GM12878 (cell line): Measurements from ENCODE around the gene UQCR11. TPM values are rescaled to one million over a fixed set of nuclear protein-coding genes. Genes with fewer than 3 reads are reported as not detected.

Experiments
- ATAC-seq: fragments of 200-7000 bp; cut with Tn5 transposase; 3 replicates; pipeline ENCODE4 v1.9.1; 2020; ENCODE audit warnings: mild to moderate bottlenecking, moderate library complexity
- BruUV-seq: library from RNA; stranded (reverse); fragments of 400-500 nt; replicated peaks from 2 replicates; lab custom pipeline; 2021; lab: Mats Ljungman, UMichigan
- CTCF ChIA-PET: fragments of 300-600 bp; sonication (Branson Sonifier 250); formaldehyde crosslinking; extraction: SDS; loops from one replicate; lab custom pipeline; 2021; ENCODE audit warnings: inconsistent platforms; lab: Yijun Ruan, JAX
- POLR2A ChIA-PET: fragments of 350-600 bp; formaldehyde crosslinking; extraction: SDS; loops from one replicate; lab custom pipeline; 2021; ENCODE audit warnings: inconsistent platforms; lab: Charles Lee
- RAD21 ChIA-PET: fragments of 300-600 bp; sonication (Branson Sonifier 250); formaldehyde crosslinking; loops from one replicate; lab custom pipeline; 2023; ENCODE audit warnings: antibody characterized with exemption; ENCODE audit not compliant: unreplicated experiment; lab: Charles Lee
- SMC1A ChIA-PET: fragments of 300-600 bp; sonication (Branson Sonifier 250); formaldehyde crosslinking; loops from one replicate; lab custom pipeline; 2023; ENCODE audit not compliant: unreplicated experiment, uncharacterized antibody; lab: Charles Lee
- DNase-seq: peaks from one replicate; pipeline ENCODE4 v3.0.0-alpha.2; 2011; ENCODE audit warnings: low read depth, low spot score
- FAIRE-seq: peaks from 3 replicates; lab custom pipeline; 2011; peaks lifted over from hg19 to GRCh38; lab: Jason Lieb, UNC
- H2AFZ ChIP-seq: 2 replicates; pipeline ENCODE4 v1.6.0; 2011; ENCODE audit warnings: low read depth, low read length, control low read depth; ENCODE audit not compliant: control insufficient read depth
- H3K27ac ChIP-seq: 2 replicates; pipeline ENCODE4 v1.5.1; 2011; ENCODE audit warnings: control low read depth; ENCODE audit not compliant: control insufficient read depth, insufficient read depth
- H3K27me3 ChIP-seq, 2 experiments: replicated peaks in 1 of 2; 2 replicates each; pipeline versions ENCODE4 v1.6.0 to v1.6.1; 2011; ENCODE audit warnings: low read length in 1 of 2; ENCODE audit not compliant: control insufficient read depth in 2 of 2, insufficient read depth in 2 of 2
- H3K36me3 ChIP-seq, 2 experiments: 2 replicates each; pipeline ENCODE4 v1.5.1; 2011; ENCODE audit warnings: low read length in 1 of 2; ENCODE audit not compliant: control insufficient read depth in 2 of 2, insufficient read depth in 2 of 2
- H3K4me1 ChIP-seq: 2 replicates; pipeline ENCODE4 v1.6.1; 2011; ENCODE audit warnings: mild to moderate bottlenecking, low read length, moderate library complexity, mixed read lengths; ENCODE audit not compliant: control insufficient read depth, insufficient read depth
- H3K4me2 ChIP-seq: 2 replicates; pipeline ENCODE4 v1.6.0; 2011; ENCODE audit warnings: control low read depth; ENCODE audit not compliant: control insufficient read depth, insufficient read depth
- H3K4me3 ChIP-seq: fragments of 200-600 bp; sonication (generic); 2 replicates; pipeline ENCODE4 v1.5.1; 2016
- H3K79me2 ChIP-seq: 2 replicates; pipeline ENCODE4 v1.6.0; 2011; ENCODE audit warnings: low read length; ENCODE audit not compliant: control insufficient read depth, insufficient read depth
- H3K9ac ChIP-seq: 2 replicates; pipeline ENCODE4 v1.8.0; 2011; ENCODE audit warnings: low read length, control low read depth, mixed read lengths; ENCODE audit not compliant: control insufficient read depth, insufficient read depth
- H3K9me3 ChIP-seq: replicated peaks from 3 replicates; pipeline ENCODE4 v1.5.1; 2011; ENCODE audit warnings: mild to moderate bottlenecking, low read length; ENCODE audit not compliant: control insufficient read depth, insufficient read depth
- H4K20me1 ChIP-seq: 2 replicates; pipeline ENCODE4 v1.6.0; 2011; ENCODE audit not compliant: control insufficient read depth, insufficient read depth
- WGBS: methylation state at CpG from one replicate; pipeline ENCODE4 v1.1.6; 2016; ENCODE audit warnings: low lambda C conversion rate; ENCODE audit not compliant: insufficient replicate concordance, insufficient coverage; ENCODE audit errors: missing lambda C conversion rate; 5-methylcytosine and 5-hydroxymethylcytosine counted together
- in situ Hi-C: fragments of 300-500 bp; cut with MboI; formaldehyde crosslinking; loops from 9 replicates; pipeline ENCODE4 v1.14.3; 2018; ENCODE audit warnings: mixed read lengths
- intact Hi-C: fragments of 100-400 bp; cut with micrococcal nuclease; formaldehyde crosslinking; loops from one replicate; pipeline ENCODE4 v1.14.2; 2022; ENCODE audit not compliant: unreplicated experiment
- polyA plus RNA-seq, 11 experiments: library from polyadenylated mRNA; depleted of rRNA in 4 of 11; unstranded in 6 of 11; stranded (reverse) in 5 of 11; fragments of >200 nt; fragmentation: Nextera tagmentation in 4 of 11; fragmentation: Illumina TruSeq in 1 of 11; extraction: Ambion mirVana in 4 of 11; extraction: Trizol in 1 of 11; gene quantifications; 1 replicate in 1 of 11; 2 replicates in 10 of 11; pipeline versions ENCODE4 v1.2.1 to v1.2.3, GENCODE V29; 2011 to 2016; ENCODE audit warnings: inconsistent platforms in 2 of 11, missing spikeins in 2 of 11, low read depth in 1 of 11
- total RNA-seq, 4 experiments: library from RNA; depleted of rRNA in 3 of 4; stranded (reverse); fragments of >200 nt in 3 of 4; fragmentation: Illumina TruSeq in 1 of 4; extraction: Trizol in 1 of 4; gene quantifications; 2 replicates each; pipeline versions ENCODE4 v1.2.1 to v1.2.3, GENCODE V29; 2013 to 2021
- TF ChIP-seq, protein P1 (sequence below): IDR thresholded peaks from 2 replicates; pipeline ENCODE4 v1.6.1; 2011; ENCODE audit warnings: low read depth, low read length, improper control_type of control experiment, borderline replicate concordance
- TF ChIP-seq, protein P2 (sequence below): fragments of 450-650 bp; IDR thresholded peaks from 2 replicates; pipeline ENCODE4 v1.6.1; 2017; ENCODE audit warnings: low read depth, mild to moderate bottlenecking, moderate library complexity

The UQCR11 gene
- total and polyA plus RNA-seq, 10 of the 15 experiments (the other 5 are each of a cell fraction or from before 2014, with no cell fraction given) = 28.6 to 586 (median 193) TPM

DNA sequence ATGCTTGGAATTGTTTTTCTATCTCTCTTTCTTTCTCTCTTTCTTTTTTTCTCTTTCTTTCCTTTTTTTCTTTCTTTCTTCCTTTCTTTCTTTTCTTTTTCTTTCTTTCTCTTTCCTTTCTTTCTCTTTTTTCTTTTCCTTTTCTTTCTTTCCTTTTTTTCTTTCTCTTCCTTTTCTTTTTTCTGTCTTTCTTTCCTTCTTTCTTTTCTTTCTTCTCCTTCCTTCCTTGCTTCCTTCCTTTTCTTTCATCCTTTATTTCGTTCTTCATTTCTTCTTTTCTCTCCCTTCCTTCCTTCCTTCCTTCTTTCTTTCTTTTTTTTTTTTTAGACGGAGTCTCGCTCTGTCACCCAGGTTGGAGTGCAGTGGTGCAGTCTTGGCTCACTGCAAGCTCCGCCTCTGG, 35.3 kb downstream of the UQCR11 start:
- intact Hi-C loops (no loop called here), in situ Hi-C loops (no loop called here)
- H3K79me2 ChIP-seq = no peaks in the 10 kb centered on the region
- H3K36me3 ChIP-seq = no peaks in the 10 kb centered on the region
- CTCF ChIA-PET = no interaction called here
- DNase-seq (no peak), ATAC-seq (no peak), FAIRE-seq (no peak)
- H3K4me3 ChIP-seq = no peak overlapping the region
- H3K4me2 ChIP-seq = no peak overlapping the region
- POLR2A ChIA-PET = interaction anchor here (0.6 kb wide), 1 partner anchor 127 kb away, joined by 4 read pairs; no protein-coding TSS in a partner anchor
- SMC1A ChIA-PET = no interaction called here
- no TSS peak for BruUV-seq
- H2AFZ ChIP-seq = no peak overlapping the region
- no peak overlapping the region for H3K27ac ChIP-seq
- no peaks in the 10 kb centered on the region for H3K27me3 ChIP-seq
- no peaks in the 10 kb centered on the region for H3K9me3 ChIP-seq
- no peaks in the 10 kb centered on the region for H4K20me1 ChIP-seq
- RAD21 ChIA-PET = no interaction called here
- no peaks in the 10 kb centered on the region for H3K4me1 ChIP-seq
- TF ChIP-seq, protein P1, sequence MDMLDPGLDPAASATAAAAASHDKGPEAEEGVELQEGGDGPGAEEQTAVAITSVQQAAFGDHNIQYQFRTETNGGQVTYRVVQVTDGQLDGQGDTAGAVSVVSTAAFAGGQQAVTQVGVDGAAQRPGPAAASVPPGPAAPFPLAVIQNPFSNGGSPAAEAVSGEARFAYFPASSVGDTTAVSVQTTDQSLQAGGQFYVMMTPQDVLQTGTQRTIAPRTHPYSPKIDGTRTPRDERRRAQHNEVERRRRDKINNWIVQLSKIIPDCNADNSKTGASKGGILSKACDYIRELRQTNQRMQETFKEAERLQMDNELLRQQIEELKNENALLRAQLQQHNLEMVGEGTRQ = no peak
- TF ChIP-seq, protein P2, sequence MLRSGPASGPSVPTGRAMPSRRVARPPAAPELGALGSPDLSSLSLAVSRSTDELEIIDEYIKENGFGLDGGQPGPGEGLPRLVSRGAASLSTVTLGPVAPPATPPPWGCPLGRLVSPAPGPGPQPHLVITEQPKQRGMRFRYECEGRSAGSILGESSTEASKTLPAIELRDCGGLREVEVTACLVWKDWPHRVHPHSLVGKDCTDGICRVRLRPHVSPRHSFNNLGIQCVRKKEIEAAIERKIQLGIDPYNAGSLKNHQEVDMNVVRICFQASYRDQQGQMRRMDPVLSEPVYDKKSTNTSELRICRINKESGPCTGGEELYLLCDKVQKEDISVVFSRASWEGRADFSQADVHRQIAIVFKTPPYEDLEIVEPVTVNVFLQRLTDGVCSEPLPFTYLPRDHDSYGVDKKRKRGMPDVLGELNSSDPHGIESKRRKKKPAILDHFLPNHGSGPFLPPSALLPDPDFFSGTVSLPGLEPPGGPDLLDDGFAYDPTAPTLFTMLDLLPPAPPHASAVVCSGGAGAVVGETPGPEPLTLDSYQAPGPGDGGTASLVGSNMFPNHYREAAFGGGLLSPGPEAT = no peak
- WGBS = 54% methylated on average over 2 of the region's 4 CpGs
- H3K9ac ChIP-seq = no peak overlapping the region
